BE2C (cell line): ENCODE data around the gene PPP1R3E.
A peak's percentile ranks its signal among the peaks of the same experiment; 100 is the strongest.
"Not testable (repeated sequence)": the region's sequence is repeated elsewhere in the genome, so short reads cannot be mapped to it uniquely, and the experiment has no call there.

Experiments
- DNase-seq: peaks from one replicate; pipeline ENCODE4 v3.0.0-alpha.2; 2020
- H3K27me3 ChIP-seq: fragments of 250-450 bp; sonication (Bioruptor Pico); 2 replicates; pipeline ENCODE4 v1.5.1; 2020; ENCODE audit warnings: mild to moderate bottlenecking
- H3K36me3 ChIP-seq: fragments of 250-450 bp; sonication (Bioruptor Pico); 2 replicates; pipeline ENCODE4 v1.5.1; 2020; ENCODE audit warnings: mild to moderate bottlenecking
- H3K4me1 ChIP-seq: fragments of 250-450 bp; sonication (Bioruptor Pico); 2 replicates; pipeline ENCODE4 v1.5.1; 2020
- H3K4me3 ChIP-seq: 2 replicates; pipeline ENCODE4 v1.5.1; 2011; ENCODE audit warnings: low read depth, low read length
- H3K9me3 ChIP-seq: fragments of 250-450 bp; sonication (Bioruptor Pico); 2 replicates; pipeline ENCODE4 v1.5.1; 2020
- TF ChIP-seq, protein P1 (sequence below): IDR thresholded peaks from 2 replicates; pipeline ENCODE4 v1.5.1; 2012; ENCODE audit warnings: mild to moderate bottlenecking, low read depth, low read length

The PPP1R3E gene

DNA sequence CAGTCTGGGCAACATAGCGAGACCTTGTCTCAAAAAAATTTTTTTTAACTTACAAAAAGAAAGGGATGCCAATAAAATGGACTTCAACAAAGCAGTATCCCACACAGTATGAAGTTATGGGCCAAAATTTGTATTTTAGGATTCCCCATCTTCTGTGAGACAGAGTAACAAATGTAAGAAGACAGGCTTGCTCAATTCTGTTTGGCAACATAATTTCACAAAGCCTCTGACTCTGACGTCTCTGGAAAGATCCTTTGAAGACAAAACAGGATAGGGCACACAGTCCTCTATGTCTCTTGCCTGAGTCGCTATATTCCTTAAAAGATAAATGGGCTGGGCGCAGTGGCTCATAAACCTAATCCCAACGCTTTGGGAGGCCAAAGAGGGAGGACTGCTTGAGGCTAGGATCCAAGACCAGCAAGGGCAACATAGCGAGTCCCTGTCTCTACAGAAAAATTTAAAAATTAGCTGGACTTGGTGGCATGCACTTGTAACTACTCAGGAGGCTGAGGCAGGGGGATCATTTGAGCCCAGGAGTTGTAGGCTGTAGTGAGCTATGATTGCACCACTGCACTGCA, 15.7 kb downstream of the PPP1R3E start:
- Histone ChIP-seq H3K36me3 (no peaks in the 10 kb centered on the region), H3K9me3 (no peaks in the 10 kb centered on the region), H3K4me3 (peak overlapping the region; percentile 86), H3K27me3 (peaks cover 8% of the 10 kb centered on the region; the same call in 1 of the 2 replicates), H3K4me1 (no peaks in the 10 kb centered on the region; the same call in 1 of the 2 replicates)
- TF ChIP-seq, protein P1, sequence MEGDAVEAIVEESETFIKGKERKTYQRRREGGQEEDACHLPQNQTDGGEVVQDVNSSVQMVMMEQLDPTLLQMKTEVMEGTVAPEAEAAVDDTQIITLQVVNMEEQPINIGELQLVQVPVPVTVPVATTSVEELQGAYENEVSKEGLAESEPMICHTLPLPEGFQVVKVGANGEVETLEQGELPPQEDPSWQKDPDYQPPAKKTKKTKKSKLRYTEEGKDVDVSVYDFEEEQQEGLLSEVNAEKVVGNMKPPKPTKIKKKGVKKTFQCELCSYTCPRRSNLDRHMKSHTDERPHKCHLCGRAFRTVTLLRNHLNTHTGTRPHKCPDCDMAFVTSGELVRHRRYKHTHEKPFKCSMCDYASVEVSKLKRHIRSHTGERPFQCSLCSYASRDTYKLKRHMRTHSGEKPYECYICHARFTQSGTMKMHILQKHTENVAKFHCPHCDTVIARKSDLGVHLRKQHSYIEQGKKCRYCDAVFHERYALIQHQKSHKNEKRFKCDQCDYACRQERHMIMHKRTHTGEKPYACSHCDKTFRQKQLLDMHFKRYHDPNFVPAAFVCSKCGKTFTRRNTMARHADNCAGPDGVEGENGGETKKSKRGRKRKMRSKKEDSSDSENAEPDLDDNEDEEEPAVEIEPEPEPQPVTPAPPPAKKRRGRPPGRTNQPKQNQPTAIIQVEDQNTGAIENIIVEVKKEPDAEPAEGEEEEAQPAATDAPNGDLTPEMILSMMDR: no peak
- no peak for DNase-seq

DNA sequence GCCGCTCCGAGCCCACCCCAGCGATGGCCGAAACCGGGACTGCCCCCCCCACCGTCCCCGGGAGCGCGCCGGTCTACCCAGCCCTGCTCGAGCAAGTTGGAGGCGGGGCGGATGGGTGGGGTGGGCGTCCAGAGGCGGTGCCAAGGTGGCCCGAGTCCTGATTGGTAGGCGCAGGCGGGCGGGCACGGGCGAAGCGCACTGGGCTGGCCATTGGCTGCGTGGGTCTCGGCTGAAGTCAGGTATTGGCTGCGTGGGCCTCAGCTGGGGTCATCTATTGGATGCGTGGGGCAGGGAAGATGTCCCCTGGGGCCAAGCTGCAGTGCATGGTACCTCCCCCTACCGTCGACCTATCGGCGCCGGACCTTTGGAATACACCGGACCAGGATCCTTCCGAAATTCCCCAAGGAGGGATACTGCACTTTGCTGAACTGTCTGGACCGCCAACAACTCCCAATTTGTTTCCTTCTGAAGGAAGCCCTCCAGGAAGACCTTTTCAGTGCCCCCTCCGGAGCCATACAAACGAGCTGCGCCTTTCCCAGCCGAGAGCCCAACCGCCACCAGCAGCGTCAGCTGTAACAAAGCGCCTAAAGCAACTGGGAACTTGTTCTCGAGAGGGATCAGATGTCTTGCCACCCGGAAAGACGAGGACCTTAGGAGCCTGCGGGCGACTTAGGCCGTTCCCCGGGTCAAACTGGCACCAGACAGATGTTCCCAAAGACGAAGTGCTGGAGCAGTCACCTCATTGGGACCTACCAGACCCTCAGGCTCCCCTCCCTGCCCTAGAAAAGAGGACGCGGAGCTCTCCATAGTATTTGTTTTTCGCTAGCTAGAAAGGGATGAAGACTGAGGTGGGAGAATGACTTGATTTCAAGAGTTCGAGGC, 16.4 kb downstream of the PPP1R3E start, which contains the start of gene HOMEZ:
Gene HOMEZ (minus strand): TSS at position 113 of the 882 bp plus-strand sequence. CDS start 180 bp downstream, outside the sequence.
- no peaks in the 10 kb centered on the region for H3K36me3 ChIP-seq
- peak; percentile 99 for DNase-seq
- no peaks in the 10 kb centered on the region for H3K9me3 ChIP-seq
- no peaks in the 10 kb centered on the region; the same call in 1 of the 2 replicates for H3K4me1 ChIP-seq
- H3K27me3 ChIP-seq: peaks cover 8% of the 10 kb centered on the region; the same call in 1 of the 2 replicates
- peak within 1 kb of the TSS; percentile 86 for H3K4me3 ChIP-seq
- TF ChIP-seq, protein P1: peak; percentile 17; the same call in 1 of the 2 replicates

DNA sequence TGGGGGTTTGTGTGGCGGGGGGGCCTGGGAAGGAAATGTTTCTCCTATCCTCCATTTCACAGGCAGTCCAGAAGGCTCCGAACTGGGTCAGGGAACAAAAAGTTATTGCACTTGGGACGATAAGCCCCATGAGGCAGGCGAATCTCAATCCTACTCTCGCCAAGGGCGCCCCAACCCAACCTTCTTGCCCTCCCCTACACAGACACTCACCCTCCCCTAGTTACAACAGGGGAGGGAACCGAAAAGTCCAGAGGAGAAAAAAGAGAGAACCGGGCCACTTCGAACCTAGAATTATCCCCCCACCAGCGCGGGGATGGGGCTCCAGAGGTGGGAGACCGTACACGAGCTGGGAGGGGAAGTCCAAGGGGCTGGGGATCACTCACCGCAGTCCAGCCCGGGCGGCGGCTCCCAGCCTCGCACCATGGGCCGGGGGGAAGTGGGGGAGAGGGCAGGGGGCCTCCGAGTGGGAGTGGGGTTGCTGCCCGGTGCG, 17.1 kb downstream of the PPP1R3E start:
- H3K27me3 ChIP-seq: peaks cover 8% of the 10 kb centered on the region; the same call in 1 of the 2 replicates
- TF ChIP-seq, protein P1: no peak
- H3K9me3 ChIP-seq: no peaks in the 10 kb centered on the region
- no peaks in the 10 kb centered on the region; the same call in 1 of the 2 replicates for H3K4me1 ChIP-seq
- peak overlapping the region; percentile 86 for H3K4me3 ChIP-seq
- no peaks in the 10 kb centered on the region for H3K36me3 ChIP-seq
- DNase-seq: no peak

DNA sequence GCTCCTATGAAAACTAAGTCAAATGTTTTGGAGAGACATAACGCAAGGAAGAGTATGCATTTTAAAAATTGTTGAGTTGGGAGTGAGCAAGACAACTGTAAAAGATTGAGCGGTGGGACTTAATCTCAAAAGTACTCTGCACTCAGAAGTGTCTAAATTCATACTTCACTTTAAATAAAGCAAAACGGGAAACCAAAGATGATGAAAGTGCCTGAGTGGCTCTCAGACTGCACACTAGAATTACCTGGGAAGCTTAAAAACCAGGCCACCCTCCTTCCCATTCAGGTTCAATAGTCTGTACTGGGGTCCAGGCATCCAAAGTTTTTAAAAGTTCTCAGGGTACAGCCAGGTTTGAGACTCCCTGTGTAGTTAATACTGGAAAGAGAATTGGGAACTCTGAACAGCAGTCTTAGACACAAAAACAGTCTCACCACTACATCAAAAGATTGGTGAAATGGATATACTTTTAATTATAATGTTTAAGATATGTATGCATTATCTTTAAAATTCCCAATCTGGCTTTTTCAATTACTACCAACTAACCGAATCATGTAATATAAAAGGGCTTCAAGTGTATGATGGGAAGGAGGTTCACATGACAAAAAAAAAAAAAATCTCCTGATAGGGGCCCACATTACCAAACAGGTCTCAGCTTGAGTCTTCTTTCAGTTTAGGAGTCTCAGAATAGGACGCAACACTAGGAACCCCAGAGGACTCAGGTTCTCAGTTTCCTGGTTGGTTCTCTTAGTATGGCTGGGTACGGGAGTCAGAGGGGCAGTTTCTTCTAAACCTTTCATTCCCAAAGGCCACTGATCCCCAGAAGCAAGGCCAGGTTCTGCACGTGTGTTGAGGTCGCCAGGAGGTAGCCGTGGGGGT, 17.8 kb downstream of the PPP1R3E start:
- peaks cover 8% of the 10 kb centered on the region; the same call in 1 of the 2 replicates for H3K27me3 ChIP-seq
- H3K4me3 ChIP-seq: peak overlapping the region; percentile 86
- TF ChIP-seq, protein P1: no peak
- no peaks in the 10 kb centered on the region for H3K9me3 ChIP-seq
- no peak for DNase-seq
- H3K36me3 ChIP-seq: no peaks in the 10 kb centered on the region
- H3K4me1 ChIP-seq: no peaks in the 10 kb centered on the region; the same call in 1 of the 2 replicates

DNA sequence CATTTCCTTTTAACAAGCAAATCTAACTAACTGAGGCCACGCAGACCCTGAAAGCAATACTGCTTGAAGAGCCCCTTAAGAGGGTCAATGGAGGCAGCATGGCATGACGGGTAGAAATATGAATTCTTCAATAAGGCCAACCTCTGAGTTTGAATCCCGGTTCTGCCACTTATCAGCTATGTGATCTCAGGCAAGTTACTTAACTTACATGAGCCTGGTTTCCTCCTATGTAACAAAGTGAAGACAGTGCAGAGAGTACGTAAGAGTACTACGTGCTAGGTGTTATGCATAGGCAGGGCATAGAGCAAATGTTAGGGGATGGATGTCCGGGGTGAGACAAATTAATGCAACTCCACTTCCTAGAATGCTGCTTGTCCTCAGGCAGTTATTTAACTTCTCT, 21.4 kb downstream of the PPP1R3E start:
- no peak for DNase-seq
- Histone ChIP-seq H3K27me3 (no peaks in the 10 kb centered on the region), H3K9me3 (no peaks in the 10 kb centered on the region), H3K4me1 (no peaks in the 10 kb centered on the region; the same call in 1 of the 2 replicates), H3K36me3 (no peaks in the 10 kb centered on the region), H3K4me3 (no peak overlapping the region)
- TF ChIP-seq, protein P1: no peak

DNA sequence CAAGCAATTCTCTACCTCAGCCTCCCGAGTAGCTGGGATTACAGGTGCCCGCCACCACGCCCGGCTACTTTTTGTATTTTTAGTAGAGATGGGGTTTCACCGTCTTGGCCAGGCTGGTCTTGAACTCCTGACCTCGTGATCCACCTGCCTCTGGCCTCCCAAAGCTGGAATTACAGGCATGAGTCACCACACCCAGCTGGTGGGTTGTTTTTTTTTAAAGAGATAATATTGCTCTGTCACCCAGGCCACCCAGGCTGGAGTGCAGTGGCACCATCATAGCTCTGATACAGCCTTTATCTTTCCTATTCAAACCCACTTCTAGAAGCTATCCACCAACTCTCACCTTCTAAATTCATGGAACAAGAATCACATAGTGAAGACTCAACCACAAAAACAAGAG, 24.7 kb downstream of the PPP1R3E start:
- H3K36me3 ChIP-seq, H3K27me3 ChIP-seq, H3K9me3 ChIP-seq, H3K4me1 ChIP-seq, H3K4me3 ChIP-seq, DNase-seq: not testable (repeated sequence)
